HCT116 (cell line): ENCODE measurements around the gene LRP1B. TPM values are rescaled to one million over a fixed set of nuclear protein-coding genes. Genes with fewer than 3 reads are reported as not detected.

Experiments
- ATAC-seq: fragments of 200-7000 bp; cut with Tn5 transposase; 2 replicates; pipeline ENCODE4 v1.9.1; 2020; ENCODE audit warnings: mild to moderate bottlenecking, moderate library complexity
- BruUV-seq: library from RNA; stranded (reverse); fragments of 400-500 nt; replicated peaks from 2 replicates; lab custom pipeline; 2021; lab: Mats Ljungman, UMichigan
- CTCF ChIA-PET: fragments of 300-600 bp; sonication (Branson Sonifier 250); formaldehyde crosslinking; loops from one replicate; lab custom pipeline; 2021; ENCODE audit warnings: antibody characterized with exemption; lab: Charles Lee
- POLR2A ChIA-PET: fragments of 300-600, 350-600 bp; sonication (Branson Sonifier 250); formaldehyde crosslinking; loops from one replicate; lab custom pipeline; 2021; ENCODE audit warnings: antibody characterized with exemption; lab: Charles Lee
- RAD21 ChIA-PET, 2 experiments: fragments of 300-600 bp; sonication (Branson Sonifier 250); formaldehyde crosslinking; loops; one replicate each; lab custom pipeline; 2023; ENCODE audit warnings: low total read pairs in 2 of 2; ENCODE audit not compliant: uncharacterized antibody in 2 of 2, unreplicated experiment in 2 of 2, low non-redundant PET in 1 of 2; lab: Charles Lee
- DNase-seq: peaks from one replicate; pipeline ENCODE4 v3.0.0-alpha.2; 2010; ENCODE audit warnings: low read depth, low spot score
- H2AFZ ChIP-seq: fragments of 200-600 bp; shearing (Covaris generic), sonication (generic); 2 replicates; pipeline ENCODE4 v1.6.1; 2017; ENCODE audit warnings: low read depth, mixed run types, mixed read lengths, antibody characterized with exemption, low read length; ENCODE audit not compliant: poor library complexity, severe bottlenecking
- H3K27ac ChIP-seq: 2 replicates; pipeline ENCODE4 v1.5.1; 2012; ENCODE audit warnings: low read depth, low read length
- H3K27me3 ChIP-seq: fragments of 200-600 bp; sonication (generic); 2 replicates; pipeline ENCODE4 v1.6.1; 2016; ENCODE audit warnings: mixed run types, low read length, mixed read lengths; ENCODE audit not compliant: insufficient read depth
- H3K36me3 ChIP-seq, 2 experiments: fragments of 200-500 bp in 1 of 2; fragments of 200-600 bp in 1 of 2; sonication (Bioruptor generic) in 1 of 2; sonication (generic) in 1 of 2; 2 replicates each; pipeline versions ENCODE4 v1.5.1 to v1.6.1; 2014 to 2016; ENCODE audit warnings: low read length in 2 of 2, inconsistent platforms in 1 of 2, mixed read lengths in 1 of 2, mixed run types in 1 of 2; ENCODE audit not compliant: insufficient read depth in 2 of 2, control insufficient read depth in 1 of 2
- H3K4me1 ChIP-seq, 2 experiments: fragments of 200-600 bp in 1 of 2; sonication (generic) in 1 of 2; 2 replicates each; pipeline versions ENCODE4 v1.5.1 to v1.6.1; 2012 to 2017; ENCODE audit warnings: low read length in 2 of 2, inconsistent platforms in 1 of 2, mild to moderate bottlenecking in 1 of 2, mixed read lengths in 1 of 2, mixed run types in 1 of 2, moderate library complexity in 1 of 2; ENCODE audit not compliant: insufficient read depth in 2 of 2, control insufficient read depth in 1 of 2
- H3K4me2 ChIP-seq: fragments of 200-600 bp; sonication (generic); 2 replicates; pipeline ENCODE4 v1.6.1; 2017; ENCODE audit warnings: mixed run types, low read length, mixed read lengths
- H3K4me3 ChIP-seq, 2 experiments: fragments of 200-600 bp in 1 of 2; sonication (generic) in 1 of 2; replicated peaks in 1 of 2; 2 replicates each; pipeline ENCODE4 v1.5.1; 2011 to 2016; ENCODE audit warnings: low read length in 2 of 2, control low read depth in 1 of 2, low read depth in 1 of 2, mild to moderate bottlenecking in 1 of 2, mixed read lengths in 1 of 2, mixed run types in 1 of 2
- H3K79me2 ChIP-seq: fragments of 200-600 bp; sonication (generic); 2 replicates; pipeline ENCODE4 v1.6.1; 2017; ENCODE audit warnings: mild to moderate bottlenecking, mixed run types, low read length, moderate library complexity, mixed read lengths; ENCODE audit not compliant: insufficient read depth
- H3K9ac ChIP-seq: fragments of 200-600 bp; sonication (generic); 2 replicates; pipeline ENCODE4 v1.6.1; 2016; ENCODE audit warnings: low read length, mixed read lengths
- H3K9me2 ChIP-seq: fragments of 200-600 bp; sonication (generic), shearing (Covaris generic); 2 replicates; pipeline ENCODE4 v1.6.1; 2017; ENCODE audit warnings: mixed run types, mild to moderate bottlenecking, moderate library complexity; ENCODE audit not compliant: insufficient read depth
- H3K9me3 ChIP-seq, 2 experiments: fragments of 200-500 bp in 1 of 2; fragments of 200-600 bp in 1 of 2; sonication (Bioruptor generic) in 1 of 2; sonication (generic) in 1 of 2; 2 replicates each; pipeline ENCODE4 v1.6.1; 2014 to 2017; ENCODE audit warnings: low read length in 2 of 2, mixed read lengths in 2 of 2, inconsistent platforms in 1 of 2, low read depth in 1 of 2, mild to moderate bottlenecking in 1 of 2, mixed run types in 1 of 2, moderate library complexity in 1 of 2; ENCODE audit not compliant: control insufficient read depth in 1 of 2, insufficient read depth in 1 of 2
- H4K20me1 ChIP-seq: fragments of 200-600 bp; sonication (generic), shearing (Covaris generic); 2 replicates; pipeline ENCODE4 v1.6.1; 2017; ENCODE audit warnings: mixed run types, mild to moderate bottlenecking, moderate library complexity; ENCODE audit not compliant: insufficient read depth
- EGR1 ChIP-seq: IDR thresholded peaks from 2 replicates; pipeline ENCODE4 v1.6.1; 2012; ENCODE audit warnings: low read depth
- ELF1 ChIP-seq: IDR thresholded peaks from 2 replicates; pipeline ENCODE4 v1.6.1; 2012; ENCODE audit warnings: low read depth, borderline replicate concordance
- EZH2 ChIP-seq: fragments of 200-600 bp; sonication (generic); IDR thresholded peaks from 2 replicates; pipeline ENCODE4 v1.6.1; 2017; ENCODE audit warnings: antibody characterized with exemption, mixed run types
- EZH2phosphoT487 ChIP-seq: fragments of 200-600 bp; IDR thresholded peaks from 2 replicates; pipeline ENCODE4 v1.6.1; 2018; ENCODE audit warnings: antibody characterized with exemption, borderline replicate concordance
- FOSL1 ChIP-seq: IDR thresholded peaks from 2 replicates; pipeline ENCODE4 v1.6.1; 2012; ENCODE audit warnings: low read depth
- POLR2AphosphoS5 ChIP-seq: IDR thresholded peaks from 2 replicates; pipeline ENCODE4 v1.6.1; 2011; ENCODE audit warnings: mild to moderate bottlenecking, low read depth, low read length, moderate library complexity
- RAD21 ChIP-seq: IDR thresholded peaks from 2 replicates; pipeline ENCODE4 v1.6.1; 2012; ENCODE audit warnings: low read depth, mild to moderate bottlenecking
- TCF7L2 ChIP-seq: IDR thresholded peaks from 2 replicates; pipeline ENCODE4 v1.7.0; 2011; ENCODE audit warnings: borderline replicate concordance, inconsistent platforms; ENCODE audit not compliant: insufficient read depth, insufficient read length; ENCODE audit errors: extremely low read depth
- YY1 ChIP-seq: IDR thresholded peaks from 2 replicates; pipeline ENCODE4 v1.6.1; 2011; ENCODE audit warnings: low read length, low read depth, moderate library complexity, mild to moderate bottlenecking; ENCODE audit not compliant: insufficient replicate concordance; ENCODE audit errors: extremely low read depth
- ZFX ChIP-seq: fragments of 450-650 bp; IDR thresholded peaks from 2 replicates; pipeline ENCODE4 v1.6.1; 2017
- intact Hi-C: fragments of 100-400 bp; cut with micrococcal nuclease; formaldehyde crosslinking; loops from 2 replicates; pipeline ENCODE4 v1.10.0; 2022
- total RNA-seq: library from RNA; stranded (reverse); gene quantifications from one replicate; pipeline ENCODE4 v1.2.1, GENCODE V29; 2021; ENCODE audit not compliant: unreplicated experiment
- TF ChIP-seq, protein P1 (sequence below): IDR thresholded peaks from 2 replicates; pipeline ENCODE4 v1.6.1; 2012; ENCODE audit warnings: low read depth
- TF ChIP-seq, protein P2 (sequence below): IDR thresholded peaks from 2 replicates; pipeline ENCODE4 v1.6.1; 2012
- TF ChIP-seq, protein P3 (sequence below), 3 experiments: fragments of 200-600 bp in 1 of 3; sonication (generic) in 1 of 3; IDR thresholded peaks in 2 of 3; conservative IDR thresholded peaks in 1 of 3; 2 replicates each; pipeline ENCODE4 v1.5.1; 2012 to 2017; ENCODE audit warnings: low read depth in 2 of 3, low read length in 2 of 3, antibody characterized with exemption in 1 of 3, borderline replicate concordance in 1 of 3, control low read depth in 1 of 3, mild to moderate bottlenecking in 1 of 3, mixed read lengths in 1 of 3, mixed run types in 1 of 3, moderate library complexity in 1 of 3; ENCODE audit not compliant: insufficient read depth in 1 of 3
- TF ChIP-seq, protein P4 (sequence below): IDR thresholded peaks from 2 replicates; pipeline ENCODE4 v1.6.1; 2011; ENCODE audit warnings: mild to moderate bottlenecking, low read length, moderate library complexity; ENCODE audit not compliant: insufficient replicate concordance; ENCODE audit errors: extremely low read depth

The LRP1B gene
- total RNA-seq, 1 experiment from 2014 or later: 0.34 TPM

DNA sequence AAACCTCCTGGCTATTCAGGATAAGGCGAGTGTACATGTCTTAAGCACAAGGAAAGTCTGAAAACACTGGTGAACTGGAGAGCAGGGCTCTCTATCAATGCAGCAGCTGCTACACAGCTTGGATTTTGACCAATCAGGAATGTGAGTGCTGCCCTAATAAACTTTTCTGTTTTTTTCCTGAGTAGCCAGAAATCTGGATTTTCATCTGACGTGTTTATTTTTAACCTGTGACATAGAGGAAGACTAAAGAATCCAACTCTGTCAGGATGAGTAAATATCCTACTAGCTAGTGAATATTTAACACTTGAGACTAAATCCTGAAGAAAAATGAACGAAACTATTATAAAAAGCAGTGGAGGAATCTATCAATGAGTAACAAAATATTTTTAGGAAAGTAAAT lies 1638.9 kb downstream of the LRP1B start:
- no peak for DNase-seq
- no peak overlapping the region for H3K9ac ChIP-seq
- BruUV-seq: no TSS peak
- H3K4me1 ChIP-seq: no peaks in the 10 kb centered on the region
- H3K79me2 ChIP-seq: no peaks in the 10 kb centered on the region
- no peaks in the 10 kb centered on the region for H3K27me3 ChIP-seq
- H2AFZ ChIP-seq: no peak overlapping the region
- POLR2A ChIA-PET: no interaction called here
- CTCF ChIA-PET: no interaction called here
- H3K27ac ChIP-seq: no peak overlapping the region
- H3K9me2 ChIP-seq: no peaks in the 10 kb centered on the region
- intact Hi-C loops: no loop called here
- RAD21 ChIA-PET: no interaction called here
- no peak for ATAC-seq
- H4K20me1 ChIP-seq: no peaks in the 10 kb centered on the region
- TF ChIP-seq TCF7L2: no peak
- TF ChIP-seq ELF1: no peak
- no peak for TF ChIP-seq RAD21
- no peak for TF ChIP-seq YY1
- TF ChIP-seq, protein P1, sequence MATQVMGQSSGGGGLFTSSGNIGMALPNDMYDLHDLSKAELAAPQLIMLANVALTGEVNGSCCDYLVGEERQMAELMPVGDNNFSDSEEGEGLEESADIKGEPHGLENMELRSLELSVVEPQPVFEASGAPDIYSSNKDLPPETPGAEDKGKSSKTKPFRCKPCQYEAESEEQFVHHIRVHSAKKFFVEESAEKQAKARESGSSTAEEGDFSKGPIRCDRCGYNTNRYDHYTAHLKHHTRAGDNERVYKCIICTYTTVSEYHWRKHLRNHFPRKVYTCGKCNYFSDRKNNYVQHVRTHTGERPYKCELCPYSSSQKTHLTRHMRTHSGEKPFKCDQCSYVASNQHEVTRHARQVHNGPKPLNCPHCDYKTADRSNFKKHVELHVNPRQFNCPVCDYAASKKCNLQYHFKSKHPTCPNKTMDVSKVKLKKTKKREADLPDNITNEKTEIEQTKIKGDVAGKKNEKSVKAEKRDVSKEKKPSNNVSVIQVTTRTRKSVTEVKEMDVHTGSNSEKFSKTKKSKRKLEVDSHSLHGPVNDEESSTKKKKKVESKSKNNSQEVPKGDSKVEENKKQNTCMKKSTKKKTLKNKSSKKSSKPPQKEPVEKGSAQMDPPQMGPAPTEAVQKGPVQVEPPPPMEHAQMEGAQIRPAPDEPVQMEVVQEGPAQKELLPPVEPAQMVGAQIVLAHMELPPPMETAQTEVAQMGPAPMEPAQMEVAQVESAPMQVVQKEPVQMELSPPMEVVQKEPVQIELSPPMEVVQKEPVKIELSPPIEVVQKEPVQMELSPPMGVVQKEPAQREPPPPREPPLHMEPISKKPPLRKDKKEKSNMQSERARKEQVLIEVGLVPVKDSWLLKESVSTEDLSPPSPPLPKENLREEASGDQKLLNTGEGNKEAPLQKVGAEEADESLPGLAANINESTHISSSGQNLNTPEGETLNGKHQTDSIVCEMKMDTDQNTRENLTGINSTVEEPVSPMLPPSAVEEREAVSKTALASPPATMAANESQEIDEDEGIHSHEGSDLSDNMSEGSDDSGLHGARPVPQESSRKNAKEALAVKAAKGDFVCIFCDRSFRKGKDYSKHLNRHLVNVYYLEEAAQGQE: no peak
- TF ChIP-seq FOSL1: no peak
- TF ChIP-seq, protein P2, sequence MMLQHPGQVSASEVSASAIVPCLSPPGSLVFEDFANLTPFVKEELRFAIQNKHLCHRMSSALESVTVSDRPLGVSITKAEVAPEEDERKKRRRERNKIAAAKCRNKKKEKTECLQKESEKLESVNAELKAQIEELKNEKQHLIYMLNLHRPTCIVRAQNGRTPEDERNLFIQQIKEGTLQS: no peak
- TF ChIP-seq EZH2: no peak
- TF ChIP-seq EZH2phosphoT487: no peak
- TF ChIP-seq, protein P3, sequence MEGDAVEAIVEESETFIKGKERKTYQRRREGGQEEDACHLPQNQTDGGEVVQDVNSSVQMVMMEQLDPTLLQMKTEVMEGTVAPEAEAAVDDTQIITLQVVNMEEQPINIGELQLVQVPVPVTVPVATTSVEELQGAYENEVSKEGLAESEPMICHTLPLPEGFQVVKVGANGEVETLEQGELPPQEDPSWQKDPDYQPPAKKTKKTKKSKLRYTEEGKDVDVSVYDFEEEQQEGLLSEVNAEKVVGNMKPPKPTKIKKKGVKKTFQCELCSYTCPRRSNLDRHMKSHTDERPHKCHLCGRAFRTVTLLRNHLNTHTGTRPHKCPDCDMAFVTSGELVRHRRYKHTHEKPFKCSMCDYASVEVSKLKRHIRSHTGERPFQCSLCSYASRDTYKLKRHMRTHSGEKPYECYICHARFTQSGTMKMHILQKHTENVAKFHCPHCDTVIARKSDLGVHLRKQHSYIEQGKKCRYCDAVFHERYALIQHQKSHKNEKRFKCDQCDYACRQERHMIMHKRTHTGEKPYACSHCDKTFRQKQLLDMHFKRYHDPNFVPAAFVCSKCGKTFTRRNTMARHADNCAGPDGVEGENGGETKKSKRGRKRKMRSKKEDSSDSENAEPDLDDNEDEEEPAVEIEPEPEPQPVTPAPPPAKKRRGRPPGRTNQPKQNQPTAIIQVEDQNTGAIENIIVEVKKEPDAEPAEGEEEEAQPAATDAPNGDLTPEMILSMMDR (IDR thresholded peaks at IDR 0.05 in 2 of 3, conservative IDR thresholded peaks at IDR 0.05 in 1 of 3; ENCODE audit: borderline replicate concordance in 1 of 3, insufficient read depth in 1 of 3, low read depth in 2 of 3, low read length in 2 of 3): no peak
- no peak for TF ChIP-seq ZFX
- no peak for TF ChIP-seq POLR2AphosphoS5
- TF ChIP-seq, protein P4, sequence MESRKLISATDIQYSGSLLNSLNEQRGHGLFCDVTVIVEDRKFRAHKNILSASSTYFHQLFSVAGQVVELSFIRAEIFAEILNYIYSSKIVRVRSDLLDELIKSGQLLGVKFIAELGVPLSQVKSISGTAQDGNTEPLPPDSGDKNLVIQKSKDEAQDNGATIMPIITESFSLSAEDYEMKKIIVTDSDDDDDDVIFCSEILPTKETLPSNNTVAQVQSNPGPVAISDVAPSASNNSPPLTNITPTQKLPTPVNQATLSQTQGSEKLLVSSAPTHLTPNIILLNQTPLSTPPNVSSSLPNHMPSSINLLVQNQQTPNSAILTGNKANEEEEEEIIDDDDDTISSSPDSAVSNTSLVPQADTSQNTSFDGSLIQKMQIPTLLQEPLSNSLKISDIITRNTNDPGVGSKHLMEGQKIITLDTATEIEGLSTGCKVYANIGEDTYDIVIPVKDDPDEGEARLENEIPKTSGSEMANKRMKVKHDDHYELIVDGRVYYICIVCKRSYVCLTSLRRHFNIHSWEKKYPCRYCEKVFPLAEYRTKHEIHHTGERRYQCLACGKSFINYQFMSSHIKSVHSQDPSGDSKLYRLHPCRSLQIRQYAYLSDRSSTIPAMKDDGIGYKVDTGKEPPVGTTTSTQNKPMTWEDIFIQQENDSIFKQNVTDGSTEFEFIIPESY: no peak
- TF ChIP-seq EGR1: no peak
- H3K4me2 ChIP-seq: no peak overlapping the region
- no peaks in the 10 kb centered on the region for H3K36me3 ChIP-seq
- no peak overlapping the region for H3K4me3 ChIP-seq
- H3K9me3 ChIP-seq: no peaks in the 10 kb centered on the region
